ENCODE data around the gene GATA6.
"Not testable (repeated sequence)": the region's sequence is repeated elsewhere in the genome, so short reads cannot be mapped to it uniquely, and the experiment has no call there.

GATA6 gene

DNA sequence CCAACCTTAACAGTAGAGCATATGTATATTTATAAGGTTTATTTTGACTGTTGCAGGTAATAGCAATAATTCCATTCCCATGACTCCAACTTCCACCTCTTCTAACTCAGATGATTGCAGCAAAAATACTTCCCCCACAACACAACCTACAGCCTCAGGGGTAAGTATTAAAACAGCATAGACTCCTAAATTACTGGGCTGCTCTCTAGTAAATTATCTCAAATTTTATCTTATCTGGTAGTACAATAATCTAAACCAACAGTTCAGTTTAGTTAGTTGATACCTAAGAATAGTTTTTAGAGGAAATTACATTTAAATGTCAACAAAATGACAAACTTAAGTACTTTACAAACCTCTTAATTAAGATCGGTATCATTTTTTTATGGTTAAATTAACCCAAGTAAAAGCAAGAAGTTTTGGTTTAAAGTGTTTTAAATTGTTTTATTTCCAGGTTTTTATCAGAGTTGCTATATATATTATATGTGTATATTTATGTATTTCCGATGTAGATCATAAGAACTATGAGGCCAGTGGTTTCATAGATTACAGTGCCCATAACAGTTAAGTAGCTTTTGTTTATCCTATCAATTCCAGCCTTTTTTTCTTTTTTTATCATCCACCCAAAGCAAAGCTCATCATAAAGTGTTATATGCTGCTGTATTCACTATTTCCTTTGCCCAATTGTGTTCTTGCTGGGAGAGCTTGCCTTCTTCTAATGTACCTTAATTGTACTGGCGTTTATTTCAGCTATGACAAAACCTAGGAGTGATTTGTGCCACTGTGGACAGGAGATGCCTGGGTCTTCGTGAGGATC lies 13.7 kb downstream of the GATA6 start:
- DNase-seq (ENCODE audit: low spot score) = no peak

DNA sequence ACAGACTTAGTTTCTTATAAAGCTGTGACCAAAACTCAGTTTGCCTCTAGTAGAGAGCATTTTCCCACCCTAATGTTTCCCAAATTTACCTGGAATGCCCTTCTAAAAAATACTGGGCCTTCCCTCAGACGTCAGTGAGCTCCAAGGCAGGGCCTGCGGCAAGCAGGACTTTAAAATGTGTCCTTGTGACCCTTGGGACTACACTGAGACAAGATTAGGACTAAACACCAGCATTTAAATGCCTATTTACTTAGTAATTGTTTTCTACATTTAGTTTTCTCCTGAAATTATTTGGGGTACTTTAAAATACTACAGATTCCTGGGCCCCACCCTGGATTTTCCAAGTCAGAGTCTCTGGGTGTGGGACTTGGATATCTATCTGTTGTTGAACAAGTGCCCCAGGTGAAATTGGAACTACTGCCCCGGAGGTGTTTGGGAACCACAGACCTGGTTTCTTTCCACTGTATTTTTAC lies 14.3 kb downstream of the GATA6 start:
- no peak for DNase-seq (ENCODE audit: low spot score)

DNA sequence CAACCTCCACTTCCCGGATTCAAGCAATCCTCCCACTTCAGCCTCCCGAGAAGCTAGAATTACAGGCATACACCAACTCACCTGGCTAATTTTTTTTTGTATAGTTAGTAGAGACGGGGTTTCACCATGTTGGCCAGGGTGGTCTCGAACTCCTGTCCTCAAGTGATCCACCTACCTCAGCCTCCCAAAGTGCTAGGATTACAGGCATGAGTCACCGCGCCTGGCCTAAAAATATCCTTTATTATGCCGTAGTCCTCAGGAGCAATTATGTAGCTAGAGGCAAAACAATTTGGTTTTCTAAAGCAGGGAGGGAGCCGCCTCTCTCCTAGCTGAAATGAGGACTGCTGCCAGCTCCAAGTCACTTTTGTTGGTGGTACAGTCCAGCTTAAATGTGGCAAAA lies 15.2 kb downstream of the GATA6 start:
- DNase-seq (ENCODE audit: low spot score) = not testable (repeated sequence)

DNA sequence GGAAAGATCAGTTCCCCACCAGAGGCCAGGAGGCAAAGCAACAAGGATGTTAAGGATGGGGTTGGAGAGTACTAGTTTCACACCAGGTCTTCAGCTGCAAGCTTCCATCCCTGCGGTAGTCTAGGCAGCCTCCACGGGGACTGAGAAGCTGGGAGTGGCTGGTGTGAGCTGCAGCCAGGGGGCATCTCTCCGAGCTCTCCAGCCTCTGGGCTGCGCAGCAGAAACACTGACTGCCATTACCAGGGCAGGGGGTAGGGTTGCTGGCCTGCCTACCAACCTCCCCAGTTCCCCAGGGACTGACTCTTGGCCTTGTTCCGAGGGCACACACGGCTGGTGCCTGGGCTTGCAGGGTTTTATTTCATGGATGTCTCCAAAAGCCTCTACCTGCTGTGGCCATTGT lies 15.9 kb downstream of the GATA6 start:
- no peak for DNase-seq (ENCODE audit: low spot score)

- no peak for DNase-seq (ENCODE audit: low spot score)
These were observed 16.5 kb downstream of the GATA6 start for GRCh38 chr18:22185771-22186386.

DNA sequence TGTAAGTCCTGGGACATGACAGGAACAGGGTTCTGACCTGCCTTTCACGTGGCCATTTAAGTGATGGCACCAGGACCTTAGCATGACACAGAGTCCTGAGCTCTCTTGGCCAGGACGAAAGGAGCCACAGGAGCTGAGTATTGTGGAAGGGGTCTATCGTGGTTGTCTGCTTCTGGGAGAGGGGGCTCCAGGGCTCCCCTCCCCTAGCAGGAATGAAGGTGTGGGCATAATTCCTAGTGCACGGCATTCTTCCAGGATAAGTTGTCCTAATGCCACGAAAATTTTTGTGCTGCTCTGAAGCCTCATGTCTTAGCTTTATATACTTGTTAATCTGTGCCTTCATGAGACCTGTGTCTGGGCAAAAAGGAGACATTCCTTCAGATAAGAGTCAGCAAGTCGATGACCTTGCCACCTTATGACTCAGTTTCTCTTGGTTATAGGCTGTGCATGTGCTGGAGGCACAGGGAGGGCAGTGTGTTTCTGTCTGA lies 17.1 kb downstream of the GATA6 start:
- no peak for DNase-seq (ENCODE audit: low spot score)

- DNase-seq (ENCODE audit: low spot score) = no peak
These were observed 19.3 kb downstream of the GATA6 start for GRCh38 chr18:22188559-22189267.

DNA sequence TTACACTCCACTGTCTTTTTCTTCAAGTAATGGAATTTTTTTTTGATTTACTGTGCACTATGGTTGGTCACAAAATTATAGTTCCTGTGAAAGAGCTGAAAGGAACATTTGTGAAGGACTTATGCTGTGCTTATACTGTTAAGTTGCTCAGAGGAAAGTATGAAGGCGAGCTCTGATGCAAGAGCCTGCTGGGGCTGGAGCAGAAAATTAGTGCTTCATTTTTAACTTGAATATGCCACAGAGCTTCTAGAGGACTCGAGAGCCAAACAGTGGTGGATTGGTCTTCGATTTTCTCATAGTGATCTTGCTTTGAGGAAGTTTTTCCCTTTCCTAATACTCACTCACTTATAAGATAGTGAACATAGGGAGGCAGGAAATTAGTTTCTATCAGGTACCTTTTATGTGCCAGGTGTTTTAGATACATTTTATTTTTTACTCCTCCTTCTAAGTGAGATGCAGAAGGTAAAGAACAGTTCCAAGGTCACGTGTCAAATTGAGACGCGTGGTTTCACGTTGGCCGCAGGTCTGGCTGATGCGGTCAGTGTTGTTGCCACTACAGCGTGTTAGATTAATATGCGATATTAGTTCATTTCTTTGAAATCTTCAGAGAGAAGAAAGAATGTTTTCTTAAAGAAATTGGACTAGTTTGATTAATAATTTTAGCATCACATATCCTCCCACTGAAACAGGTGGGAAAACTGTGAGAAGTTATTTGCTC lies 20.2 kb downstream of the GATA6 start:
- no peak for DNase-seq (ENCODE audit: low spot score)

GRCh38 chr18:22191346-22191695 lies 21.9 kb downstream of the GATA6 start:
- no peak for DNase-seq (ENCODE audit: low spot score)

- no peak for DNase-seq (ENCODE audit: low spot score)
These were observed 22.5 kb downstream of the GATA6 start for GRCh38 chr18:22191923-22192322.

- DNase-seq (ENCODE audit: low spot score) = no peak
These were observed 24.1 kb downstream of the GATA6 start for GRCh38 chr18:22193466-22193865.

DNA sequence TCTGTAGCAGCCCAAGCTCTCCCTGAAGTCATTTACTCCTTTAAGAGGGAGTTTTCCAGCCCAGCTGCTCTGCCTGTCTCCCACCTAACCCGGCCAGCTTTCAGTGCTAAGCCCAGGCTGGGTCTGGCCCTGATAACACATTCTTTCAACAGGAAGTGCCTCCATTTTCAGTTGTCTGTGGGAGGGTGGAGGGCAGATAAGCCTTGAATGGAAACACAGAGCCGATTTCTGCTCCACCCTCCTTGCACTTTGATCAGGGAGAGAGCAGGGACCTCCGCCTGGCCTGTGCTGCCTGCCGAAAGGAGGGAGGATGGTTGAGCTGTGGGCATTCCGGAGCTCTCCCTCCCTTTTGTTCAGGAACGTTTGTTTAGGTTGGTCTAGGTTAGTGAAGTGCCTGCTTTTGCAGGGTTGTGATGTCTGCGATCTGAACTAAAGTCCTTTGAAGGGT lies 24.8 kb downstream of the GATA6 start:
- DNase-seq (ENCODE audit: low spot score) = peak; percentile 65

GRCh38 chr18:22195052-22195451 lies 25.7 kb downstream of the GATA6 start:
- DNase-seq (ENCODE audit: low spot score) = no peak

GRCh38 chr18:22196943-22197342 lies 27.6 kb downstream of the GATA6 start:
- not testable (repeated sequence) for DNase-seq (ENCODE audit: low spot score)

GRCh38 chr18:22197668-22198067 lies 28.3 kb downstream of the GATA6 start:
- DNase-seq (ENCODE audit: low spot score) = no peak

- DNase-seq (ENCODE audit: low spot score) = no peak
These were observed 28.8 kb downstream of the GATA6 start for GRCh38 chr18:22198163-22198562.

GRCh38 chr18:22199005-22199404 lies 29.6 kb downstream of the GATA6 start:
- no peak for DNase-seq (ENCODE audit: low spot score)

DNA sequence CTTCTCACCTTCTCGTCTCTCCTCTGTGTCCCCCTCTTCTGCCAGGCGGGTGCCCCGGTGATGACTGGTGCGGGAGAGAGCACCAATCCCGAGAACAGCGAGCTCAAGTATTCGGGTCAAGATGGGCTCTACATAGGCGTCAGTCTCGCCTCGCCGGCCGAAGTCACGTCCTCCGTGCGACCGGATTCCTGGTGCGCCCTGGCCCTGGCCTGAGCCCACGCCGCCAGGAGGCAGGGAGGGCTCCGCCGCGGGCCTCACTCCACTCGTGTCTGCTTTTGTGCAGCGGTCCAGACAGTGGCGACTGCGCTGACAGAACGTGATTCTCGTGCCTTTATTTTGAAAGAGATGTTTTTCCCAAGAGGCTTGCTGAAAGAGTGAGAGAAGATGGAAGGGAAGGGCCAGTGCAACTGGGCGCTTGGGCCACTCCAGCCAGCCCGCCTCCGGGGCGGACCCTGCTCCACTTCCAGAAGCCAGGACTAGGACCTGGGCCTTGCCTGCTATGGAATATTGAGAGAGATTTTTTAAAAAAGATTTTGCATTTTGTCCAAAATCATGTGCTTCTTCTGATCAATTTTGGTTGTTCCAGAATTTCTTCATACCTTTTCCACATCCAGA lies 31.3 kb downstream of the GATA6 start:
- no peak for DNase-seq (ENCODE audit: low spot score)

GRCh38 chr18:22203035-22203434 lies 33.6 kb downstream of the GATA6 start:
- no peak for DNase-seq (ENCODE audit: low spot score)

DNA sequence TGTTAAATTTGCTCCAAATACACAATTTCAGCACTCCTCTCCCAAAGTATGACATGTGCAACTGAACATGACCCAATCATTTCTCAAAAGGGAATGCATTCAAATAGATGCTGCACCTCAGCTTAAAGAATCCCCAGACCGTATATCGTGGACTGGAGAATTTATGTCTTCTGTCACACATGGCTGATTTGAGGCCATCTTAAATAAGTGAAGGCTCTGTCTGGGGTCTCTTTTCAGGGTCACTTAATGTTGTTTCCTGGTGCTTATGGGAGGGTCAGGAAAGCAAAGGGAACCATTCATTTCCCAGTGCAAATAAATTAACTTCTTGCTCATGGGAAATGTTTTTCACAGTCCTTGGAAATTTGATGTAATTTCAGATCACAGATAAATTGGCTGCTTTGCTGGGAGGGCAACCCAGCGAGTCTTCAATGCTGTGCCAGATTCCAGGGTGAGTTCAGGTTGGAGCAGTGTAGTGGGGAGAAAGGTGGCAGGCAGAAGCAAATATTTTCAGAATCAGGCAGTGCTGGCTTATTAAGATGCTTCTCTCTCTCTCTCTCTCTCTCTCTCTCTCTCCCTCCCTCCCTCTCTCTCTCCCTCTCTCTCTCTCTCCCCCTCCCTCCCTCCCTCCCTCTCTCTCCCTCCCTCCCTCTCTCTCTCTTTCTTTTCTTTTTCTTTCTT lies 34.3 kb downstream of the GATA6 start:
- no peak for DNase-seq (ENCODE audit: low spot score)

DNA sequence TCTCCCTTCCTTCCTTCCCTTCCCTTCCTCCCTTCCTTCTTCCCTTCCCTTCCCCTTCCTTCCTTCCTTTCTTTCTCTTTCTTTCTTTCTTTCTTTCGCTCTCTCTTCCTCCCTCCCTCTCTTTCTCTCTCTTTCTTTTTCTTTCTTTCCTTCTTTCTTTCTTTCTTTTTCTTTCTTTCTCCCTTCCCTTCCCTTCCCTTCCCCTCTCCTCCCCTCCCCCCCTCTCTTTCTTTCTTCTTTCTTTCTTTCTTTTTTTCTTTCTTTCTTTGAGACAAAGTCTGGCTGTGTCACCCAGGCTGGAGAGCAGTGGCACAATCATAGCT lies 34.8 kb downstream of the GATA6 start:
- DNase-seq (ENCODE audit: low spot score) = no peak
